ENCODE results near the gene OR10G4.
"Not testable (repeated sequence)": the region's sequence is repeated elsewhere in the genome, so short reads cannot be mapped to it uniquely, and the experiment has no call there.

Gene OR10G4, protein sequence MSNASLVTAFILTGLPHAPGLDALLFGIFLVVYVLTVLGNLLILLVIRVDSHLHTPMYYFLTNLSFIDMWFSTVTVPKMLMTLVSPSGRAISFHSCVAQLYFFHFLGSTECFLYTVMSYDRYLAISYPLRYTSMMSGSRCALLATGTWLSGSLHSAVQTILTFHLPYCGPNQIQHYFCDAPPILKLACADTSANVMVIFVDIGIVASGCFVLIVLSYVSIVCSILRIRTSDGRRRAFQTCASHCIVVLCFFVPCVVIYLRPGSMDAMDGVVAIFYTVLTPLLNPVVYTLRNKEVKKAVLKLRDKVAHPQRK

DNA sequence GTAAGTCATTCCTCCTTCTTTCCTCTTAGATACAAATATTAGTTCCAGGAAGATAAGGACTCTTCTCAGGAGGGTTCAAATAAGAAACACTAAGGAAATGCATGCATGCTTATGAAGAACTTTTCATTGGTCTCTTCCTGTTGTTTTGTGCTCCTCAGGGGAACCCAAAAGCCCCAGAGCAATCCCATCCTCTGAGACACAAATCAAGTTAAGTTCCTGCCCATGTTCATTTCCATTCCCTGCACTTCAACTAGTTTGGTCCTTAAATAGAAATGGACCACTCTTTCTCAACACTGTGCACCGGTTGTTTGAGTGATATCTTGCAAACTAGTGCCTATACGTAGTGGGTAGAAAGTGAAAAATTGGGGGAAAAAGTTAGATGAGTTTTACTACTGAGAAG is at the start of gene OR10G4:
Gene OR10G4, plus strand, starts transcription at position 301 of the 400 bp plus-strand sequence. CDS start 2,578 bp downstream, outside the sequence.
- no peak for DNase-seq (ENCODE audit: low spot score)

DNA sequence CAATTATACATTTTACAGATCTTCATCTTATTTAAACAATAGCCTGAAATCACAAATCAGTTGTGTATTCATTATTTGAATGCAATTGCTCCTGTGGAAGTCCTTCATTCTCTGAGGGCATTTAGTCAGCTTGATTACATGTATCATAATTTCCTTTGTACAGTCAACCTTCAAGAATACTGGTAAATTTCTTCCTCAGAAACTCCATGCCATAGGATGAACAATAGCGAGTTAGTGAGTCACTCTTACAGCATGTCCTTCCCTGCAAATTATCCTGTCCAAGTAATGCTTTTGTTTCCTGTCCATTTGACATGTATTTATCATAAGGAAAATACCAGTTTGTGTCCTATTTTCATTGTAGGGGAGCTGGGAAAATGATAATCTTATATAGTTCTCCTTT is 39.0 kb upstream of the OR10G4 start:
- DNase-seq (ENCODE audit: low spot score) = peak; percentile 99

DNA sequence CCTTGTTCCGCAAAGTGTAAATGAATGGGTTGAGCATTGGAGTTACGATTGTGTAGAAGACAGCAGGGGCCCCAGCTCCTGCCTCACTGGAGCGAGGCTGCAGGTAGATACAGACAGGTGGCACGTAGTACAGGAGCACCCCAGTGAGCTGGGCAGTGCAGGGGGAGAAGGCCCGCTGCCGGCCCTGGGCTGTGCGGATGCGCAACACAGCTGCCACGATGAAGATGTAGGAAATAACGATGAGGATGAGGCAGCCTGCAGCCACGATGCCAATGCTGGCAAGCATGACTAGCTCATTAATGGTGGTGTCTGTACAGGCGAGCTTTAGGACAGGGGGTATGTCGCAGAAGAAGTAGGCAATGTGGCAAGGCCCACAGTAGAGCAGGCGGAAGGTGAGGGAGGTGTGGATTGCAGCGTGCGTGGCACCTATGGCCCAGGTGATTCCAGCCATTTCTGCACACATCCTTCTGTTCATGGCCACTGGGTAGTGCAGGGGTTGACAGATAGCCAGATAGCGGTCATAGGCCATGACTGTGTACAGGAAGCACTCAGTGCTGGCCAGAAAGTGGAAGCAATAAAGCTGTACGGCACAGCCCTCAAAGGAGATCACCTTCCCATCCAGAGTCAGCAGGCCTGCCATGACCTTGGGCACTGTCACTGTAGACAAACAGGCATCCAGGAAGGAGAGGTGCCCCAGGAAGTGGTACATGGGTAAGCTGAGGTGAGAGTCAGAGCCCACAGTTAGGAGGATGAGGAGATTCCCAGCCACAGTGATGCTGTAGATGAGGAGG is 35.8 kb upstream of the OR10G4 start:
- DNase-seq (ENCODE audit: low spot score) = no peak

DNA sequence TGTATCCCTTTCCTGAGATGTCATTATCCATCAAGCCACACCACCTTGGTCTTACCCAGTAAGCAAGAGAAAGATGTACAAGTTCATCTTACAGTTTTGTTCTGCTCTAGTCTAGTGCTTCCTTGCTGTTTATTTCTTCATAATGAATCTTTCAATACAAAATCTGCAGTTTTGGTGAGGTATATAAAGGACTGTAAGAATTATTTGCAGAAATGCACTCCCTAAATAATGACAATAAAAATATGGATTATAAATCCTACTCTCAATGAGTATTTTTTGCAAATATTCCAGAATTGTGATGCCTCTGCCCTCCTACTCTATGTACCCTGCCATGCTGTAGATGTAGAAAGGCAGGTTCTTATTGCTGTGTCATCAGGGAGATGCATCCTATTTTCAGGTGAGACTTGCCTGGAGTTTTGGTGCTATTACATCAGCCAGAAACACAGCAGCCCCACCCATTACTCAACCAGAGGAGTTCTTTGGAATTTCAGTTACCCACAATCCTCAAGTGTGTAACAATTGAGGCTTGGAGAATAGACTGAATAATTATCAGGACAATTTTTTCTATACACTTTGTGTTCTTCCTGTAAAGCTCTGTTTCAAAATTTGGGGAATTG is 35.0 kb upstream of the OR10G4 start, which contains the start of gene OR10S1:
Gene OR10S1, minus strand, starts transcription at position 51 of the 617 bp plus-strand sequence. CDS start 117 bp downstream, outside the sequence.
- DNase-seq (ENCODE audit: low spot score) = no peak

- DNase-seq (ENCODE audit: low spot score) = no peak
These were observed 33.5 kb upstream of the OR10G4 start for GRCh38 chr11:123979311-123979710.

GRCh38 chr11:123995119-123995518 is 17.7 kb upstream of the OR10G4 start, which contains the start of gene OR10G6:
TSS of gene OR10G6 (minus strand) at chr11:123995161. CDS start at chr11:123995161, 0 bp downstream.
- DNase-seq (ENCODE audit: low spot score) = no peak

DNA sequence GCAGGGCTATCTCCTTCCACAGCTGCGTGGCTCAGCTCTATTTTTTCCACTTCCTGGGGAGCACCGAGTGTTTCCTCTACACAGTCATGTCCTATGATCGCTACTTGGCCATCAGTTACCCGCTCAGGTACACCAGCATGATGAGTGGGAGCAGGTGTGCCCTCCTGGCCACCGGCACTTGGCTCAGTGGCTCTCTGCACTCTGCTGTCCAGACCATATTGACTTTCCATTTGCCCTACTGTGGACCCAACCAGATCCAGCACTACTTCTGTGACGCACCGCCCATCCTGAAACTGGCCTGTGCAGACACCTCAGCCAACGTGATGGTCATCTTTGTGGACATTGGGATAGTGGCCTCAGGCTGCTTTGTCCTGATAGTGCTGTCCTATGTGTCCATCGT is 3.0 kb downstream of the OR10G4 start:
- DNase-seq (ENCODE audit: low spot score) = not testable (repeated sequence)

DNA sequence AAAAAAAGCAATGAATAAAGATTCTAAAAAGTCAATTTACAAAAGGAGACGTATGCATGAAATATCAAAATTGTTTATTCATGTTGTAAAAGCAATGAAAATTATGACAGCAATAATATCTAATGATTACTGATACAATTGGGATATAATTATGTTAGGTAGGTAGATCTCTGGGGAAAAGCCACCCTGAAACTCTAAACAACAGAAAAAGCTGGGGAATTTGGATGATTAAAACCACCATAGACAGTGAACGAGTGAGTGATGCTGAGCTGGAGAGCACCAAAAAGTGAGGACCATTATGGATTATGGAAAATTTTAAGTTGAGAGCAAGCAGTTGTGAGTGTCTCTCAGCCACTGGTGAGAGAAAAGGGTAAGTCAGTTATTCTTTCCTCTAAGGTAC is 13.7 kb downstream of the OR10G4 start, which contains the start of gene OR10G8:
Gene OR10G8, plus strand, starts transcription at position 301 of the 400 bp plus-strand sequence. CDS start 2,825 bp downstream, outside the sequence.
- DNase-seq (ENCODE audit: low spot score) = no peak

- no peak for DNase-seq (ENCODE audit: low spot score)
These were observed 23.9 kb downstream of the OR10G4 start for GRCh38 chr11:124036666-124037065.

DNA sequence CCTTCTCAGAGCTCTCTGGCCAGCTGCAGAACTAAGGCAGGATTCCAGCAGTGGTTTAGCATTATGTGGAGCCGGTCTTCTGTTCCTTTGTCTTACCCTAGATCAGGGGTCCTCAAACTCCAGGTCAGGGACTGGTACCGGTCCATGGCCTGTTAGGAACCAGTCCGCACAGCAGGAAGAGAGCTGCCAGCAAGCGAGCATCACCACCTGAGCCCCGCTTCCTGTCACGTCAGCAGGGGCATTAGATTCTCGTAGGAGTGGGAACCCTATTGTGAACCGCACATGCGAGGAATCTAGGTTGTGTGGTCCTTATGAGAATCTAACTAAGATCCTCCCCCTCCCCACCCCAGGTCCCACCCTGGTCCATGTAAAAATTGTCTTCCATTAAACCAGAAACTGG is 26.8 kb downstream of the OR10G4 start:
- no peak for DNase-seq (ENCODE audit: low spot score)

GRCh38 chr11:124041254-124041653 is 28.5 kb downstream of the OR10G4 start, which contains the start of gene OR10G7:
TSS of gene OR10G7 (minus strand) at chr11:124041325. CDS start at chr11:124039001, 2,324 bp downstream.
- no peak for DNase-seq (ENCODE audit: low spot score)

DNA sequence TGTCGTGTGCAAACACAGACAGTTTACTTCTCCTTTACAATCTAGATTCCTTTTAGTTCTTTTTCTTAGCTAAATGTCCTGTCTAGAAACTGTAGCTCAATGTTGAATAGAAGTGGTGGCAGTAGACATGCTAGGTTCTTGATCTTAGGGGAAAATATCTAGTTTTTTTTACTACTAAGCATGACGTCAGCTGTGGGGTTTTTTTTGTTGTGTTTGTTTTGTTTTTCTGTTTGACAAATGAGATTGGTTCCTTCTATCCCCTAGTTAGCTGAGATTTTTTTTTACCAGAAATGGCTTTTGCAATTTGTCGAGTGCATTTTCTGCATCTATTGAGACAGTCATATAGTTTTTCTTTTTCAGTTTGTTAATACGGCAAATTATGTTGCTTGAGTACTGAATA is 30.6 kb downstream of the OR10G4 start:
- no peak for DNase-seq (ENCODE audit: low spot score)

- DNase-seq (ENCODE audit: low spot score) = no peak
These were observed 38.0 kb downstream of the OR10G4 start for GRCh38 chr11:124050748-124051147.

GRCh38 chr11:124052966-124053365 is 40.2 kb downstream of the OR10G4 start:
- DNase-seq (ENCODE audit: low spot score) = no peak
